Suprapubic skin (tissue), 4 donors: ENCODE measurements around the gene EFR3B.

Source experiments
- CTCF ChIP-seq, 2 donors: fragments of 200-600 bp in 1 of 2; fragments of 450-650 bp in 1 of 2; sonication (generic) in 1 of 2; IDR thresholded peaks; one replicate each; pipeline ENCODE4 v1.5.1; 2016 to 2019; ENCODE audit warnings: antibody characterized with exemption in 2 of 2, mild to moderate bottlenecking in 1 of 2, moderate library complexity in 1 of 2
- POLR2A ChIP-seq, 2 donors: fragments of 450-650 bp; IDR thresholded peaks; one replicate each; pipeline ENCODE4 v1.6.1; 2017; ENCODE audit warnings: antibody characterized with exemption in 2 of 2, mild to moderate bottlenecking in 2 of 2, moderate library complexity in 2 of 2
- POLR2AphosphoS5 ChIP-seq, 3 donors: sonication (generic); formaldehyde crosslinking; IDR thresholded peaks; one replicate each; pipeline ENCODE4 v1.6.1; 2017; ENCODE audit warnings: antibody characterized with exemption in 3 of 3

- no peak for TF ChIP-seq POLR2AphosphoS5 (IDR thresholded peaks at IDR 0.05)
- TF ChIP-seq CTCF (IDR thresholded peaks at IDR 0.05) = no peak
- TF ChIP-seq POLR2A (IDR thresholded peaks at IDR 0.05) = no peak
These were observed 47.9 kb downstream of the EFR3B start for GRCh38 chr2:25089605-25090315.
